HG03378 (cell line): ENCODE results near the gene CLCN4.

Source experiments
- ATAC-seq: cut with Tn5 transposase; IDR thresholded peaks from one replicate; pipeline ENCODE4 v1.9.1; 2021; ENCODE audit warnings: mild to moderate bottlenecking, moderate library complexity; ENCODE audit not compliant: unreplicated experiment

CLCN4 gene

DNA sequence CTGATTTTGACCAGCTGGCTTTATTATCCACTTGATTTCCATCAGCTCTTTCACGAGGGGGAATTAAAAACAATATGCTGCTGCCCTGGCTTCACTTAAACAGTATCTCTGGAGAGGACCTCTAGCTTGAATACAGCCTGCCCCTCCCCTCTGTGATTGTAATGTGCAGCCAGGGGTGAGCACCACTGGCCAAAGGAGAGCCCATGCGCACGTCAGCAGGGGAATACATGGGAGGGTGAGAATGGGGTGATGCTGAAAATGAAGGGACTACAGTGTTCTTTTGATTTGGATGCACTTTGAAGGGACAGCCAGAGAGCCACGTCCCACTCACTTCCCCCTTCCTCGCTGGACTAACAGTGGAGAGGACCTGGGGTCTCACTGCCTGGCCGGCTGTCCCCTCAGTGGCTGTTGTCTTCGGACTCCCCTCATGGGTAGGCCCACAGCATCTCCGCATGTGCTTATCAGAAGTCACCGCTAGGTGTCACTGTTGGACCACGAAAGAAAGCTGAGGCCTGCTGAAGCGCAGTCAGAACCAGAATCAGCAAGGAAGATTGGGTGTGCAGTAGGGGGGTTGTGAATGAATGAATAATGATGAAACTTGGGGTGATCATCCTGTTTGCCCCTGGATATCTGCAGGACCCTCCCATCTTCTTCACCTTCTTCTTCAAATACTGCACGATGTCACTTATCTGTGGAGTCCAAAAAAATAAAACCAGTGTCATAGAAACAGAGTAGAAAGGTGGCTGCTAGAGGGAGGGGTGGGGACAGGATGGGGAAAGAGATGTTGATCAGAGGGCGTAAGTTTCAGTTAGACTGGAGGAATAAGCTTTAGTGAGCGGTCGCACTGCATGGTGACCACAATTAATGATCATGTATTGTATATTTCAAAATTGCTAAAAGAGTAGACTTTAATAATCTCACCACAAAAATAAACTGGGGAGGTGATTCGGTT, 32.8 kb downstream of the CLCN4 start:
- ATAC-seq = peak; percentile 89

DNA sequence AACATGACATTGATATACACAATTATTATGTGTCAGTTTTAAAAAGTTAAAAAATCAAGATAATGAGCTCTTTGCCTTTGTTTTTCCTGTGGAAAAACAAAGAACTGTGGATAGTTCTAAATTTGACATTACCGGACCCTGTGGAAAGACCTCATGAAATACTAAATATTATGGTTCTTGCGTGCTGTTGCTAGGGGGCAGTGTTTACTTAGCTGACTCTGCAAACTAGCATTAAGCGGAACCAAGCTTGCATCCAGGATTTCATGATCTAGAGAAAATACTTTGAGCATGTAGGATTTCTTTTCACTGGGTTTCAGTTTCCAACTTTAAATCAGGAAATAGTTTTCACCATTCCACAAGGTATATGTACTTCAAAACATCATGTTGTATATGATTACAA, 33.6 kb downstream of the CLCN4 start:
- no peak for ATAC-seq

DNA sequence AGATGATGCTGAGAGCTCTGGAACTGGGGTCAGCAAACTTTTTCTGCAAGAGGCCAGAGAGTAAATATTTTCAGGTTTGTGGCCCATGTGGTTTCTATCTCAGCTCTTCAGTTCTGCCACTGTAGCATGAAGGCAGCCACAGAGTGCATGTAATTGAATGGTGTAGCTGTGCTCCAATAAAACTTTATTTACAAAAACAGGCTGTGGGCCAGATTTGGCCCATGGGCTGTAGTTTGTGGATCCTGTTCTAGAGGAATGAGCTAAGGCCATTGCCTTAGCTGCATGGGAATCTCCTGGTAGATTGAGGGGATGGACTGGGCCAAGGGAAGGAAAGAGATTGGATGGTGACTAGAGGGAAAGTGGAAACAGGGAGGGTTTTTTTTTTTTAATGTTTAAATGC, 36.8 kb downstream of the CLCN4 start:
- no peak for ATAC-seq

GRCh38 chrX:10195425-10195824, 38.6 kb downstream of the CLCN4 start:
- ATAC-seq = no peak

- no peak for ATAC-seq
These were observed 39.2 kb downstream of the CLCN4 start for GRCh38 chrX:10195947-10196346.

- no peak for ATAC-seq
These were observed 40.8 kb downstream of the CLCN4 start for GRCh38 chrX:10197279-10198210.

GRCh38 chrX:10198254-10198653, 41.5 kb downstream of the CLCN4 start:
- ATAC-seq = no peak

DNA sequence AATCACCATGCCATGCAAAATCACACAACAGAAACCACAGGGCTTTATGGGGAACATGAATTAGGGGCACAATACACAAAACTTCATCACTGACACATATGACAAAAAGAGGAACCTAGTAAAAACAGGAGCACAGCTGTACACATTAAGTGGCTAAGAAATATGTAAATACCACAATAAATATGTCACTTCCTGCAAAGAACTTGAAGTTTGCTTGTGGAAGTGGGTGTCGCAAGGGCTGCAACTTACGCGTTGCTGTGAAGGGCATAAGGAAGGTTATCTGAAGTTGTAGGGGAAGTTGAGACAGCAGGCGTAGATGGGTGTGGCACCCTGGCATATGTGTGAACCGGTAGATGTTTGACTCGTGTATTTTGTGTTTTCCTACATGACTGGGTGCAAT, 42.4 kb downstream of the CLCN4 start:
- ATAC-seq = peak; percentile 87

GRCh38 chrX:10203617-10204016, 46.8 kb downstream of the CLCN4 start:
- ATAC-seq = no peak

DNA sequence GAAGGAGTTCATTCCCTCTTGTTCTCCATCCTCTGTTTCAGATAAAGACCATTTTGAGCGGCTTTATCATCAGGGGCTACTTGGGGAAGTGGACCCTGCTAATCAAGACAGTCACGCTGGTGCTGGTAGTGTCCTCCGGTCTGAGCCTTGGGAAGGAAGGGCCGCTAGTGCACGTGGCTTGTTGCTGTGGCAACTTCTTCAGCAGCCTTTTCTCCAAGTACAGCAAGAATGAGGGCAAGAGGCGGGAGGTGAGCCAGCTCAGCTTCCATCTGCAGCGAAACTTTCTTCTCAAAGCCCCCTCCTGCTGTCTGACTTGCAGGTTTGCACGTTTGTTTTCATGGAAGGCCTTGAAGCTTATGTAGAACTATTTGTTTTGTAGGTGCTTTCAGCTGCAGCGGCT, 49.5 kb downstream of the CLCN4 start:
- no peak for ATAC-seq

GRCh38 chrX:10208281-10208856, 51.6 kb downstream of the CLCN4 start:
- no peak for ATAC-seq

DNA sequence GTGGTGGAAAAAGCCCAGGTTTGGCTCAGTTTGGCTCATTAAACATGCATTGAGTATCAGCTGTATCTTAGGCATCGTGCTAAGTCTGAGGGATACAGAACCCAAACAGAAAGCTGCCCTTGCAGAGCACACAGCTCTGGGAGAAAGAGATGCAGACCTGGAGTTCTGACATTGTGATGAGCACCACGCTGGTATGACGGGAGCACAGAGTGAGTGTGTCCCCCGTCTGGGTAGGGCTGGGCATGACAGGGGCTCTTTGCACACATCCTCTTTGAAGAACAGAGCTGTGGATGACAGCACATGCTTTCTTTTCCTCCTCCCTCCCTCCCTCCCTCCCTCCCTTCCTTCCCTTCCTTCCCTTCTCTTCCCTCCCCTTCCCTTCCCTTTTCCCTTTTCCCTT, 52.2 kb downstream of the CLCN4 start:
- ATAC-seq = no peak

- ATAC-seq = no peak
These were observed 55.6 kb downstream of the CLCN4 start for GRCh38 chrX:10212395-10212794.

DNA sequence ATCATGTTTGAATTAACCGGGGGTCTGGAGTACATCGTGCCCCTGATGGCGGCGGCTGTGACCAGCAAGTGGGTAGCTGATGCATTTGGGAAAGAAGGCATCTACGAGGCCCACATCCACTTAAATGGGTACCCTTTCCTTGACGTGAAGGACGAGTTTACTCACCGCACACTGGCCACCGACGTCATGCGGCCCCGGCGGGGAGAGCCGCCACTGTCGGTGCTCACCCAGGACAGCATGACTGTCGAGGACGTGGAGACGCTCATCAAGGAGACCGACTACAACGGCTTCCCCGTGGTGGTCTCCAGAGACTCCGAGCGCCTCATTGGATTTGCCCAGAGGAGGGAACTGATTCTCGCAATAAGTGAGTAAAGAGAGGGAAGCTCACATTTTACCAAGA, 56.9 kb downstream of the CLCN4 start:
- no peak for ATAC-seq

DNA sequence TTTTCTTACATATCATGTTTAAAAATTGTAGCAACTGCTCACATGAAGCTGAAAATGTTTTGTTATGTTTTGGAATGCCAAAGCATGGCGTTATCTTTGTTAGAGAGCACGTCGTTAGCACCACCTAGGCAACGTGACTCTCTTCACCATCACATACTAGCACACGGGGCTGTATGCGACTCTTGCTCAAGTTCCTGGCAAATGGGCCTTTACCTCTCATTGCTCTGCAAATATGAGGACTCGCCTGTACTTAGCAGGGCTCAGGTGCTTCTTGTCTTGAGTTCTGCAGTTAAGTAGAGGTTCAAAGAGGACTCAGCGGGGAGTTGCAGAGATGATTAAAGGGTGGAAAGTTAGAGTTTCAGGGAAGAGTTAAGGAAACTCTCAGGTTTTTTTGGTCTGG, 59.4 kb downstream of the CLCN4 start:
- ATAC-seq = no peak

DNA sequence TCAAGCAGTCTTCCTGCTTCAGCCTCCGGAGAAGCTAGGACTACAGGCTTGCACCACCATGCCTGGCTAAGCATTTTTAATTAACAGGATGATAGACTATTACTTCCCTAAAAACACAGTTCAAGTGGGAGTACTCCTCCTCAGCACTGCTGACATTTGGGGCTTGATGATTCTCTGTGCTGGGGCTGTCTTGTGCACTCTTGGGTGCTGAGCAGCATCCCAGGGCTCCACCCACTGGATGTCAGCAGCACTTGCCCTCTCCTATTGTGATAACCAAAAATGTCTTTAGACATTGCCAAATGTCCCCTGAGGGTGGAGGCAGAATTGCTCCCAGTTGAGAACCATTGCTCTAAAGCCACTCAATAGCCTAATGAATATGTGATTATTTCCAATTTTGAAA, 60.4 kb downstream of the CLCN4 start:
- no peak for ATAC-seq

- ATAC-seq = no peak
These were observed 64.9 kb downstream of the CLCN4 start for GRCh38 chrX:10221651-10222050.

DNA sequence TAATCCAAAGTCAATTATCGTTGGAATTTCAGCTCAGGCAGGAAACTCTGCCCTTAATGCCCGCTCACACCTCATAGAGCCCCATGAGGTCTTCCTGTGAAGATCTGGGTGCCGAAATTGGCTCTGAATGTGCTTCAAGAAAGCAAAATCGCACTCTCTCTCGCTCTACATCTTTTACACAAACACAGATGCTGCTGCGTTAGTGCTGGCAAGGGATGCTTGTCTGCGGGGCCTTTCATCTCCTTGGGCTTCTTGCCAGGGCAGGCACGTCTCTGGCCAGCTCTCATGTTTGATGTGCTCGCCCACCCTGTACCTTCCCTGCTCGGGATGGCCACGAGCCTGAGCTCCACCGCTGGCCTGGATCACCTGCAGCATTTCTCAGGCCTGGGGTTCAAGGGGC, 66.5 kb downstream of the CLCN4 start:
- ATAC-seq = no peak

GRCh38 chrX:10223781-10224180, 67.0 kb downstream of the CLCN4 start:
- no peak for ATAC-seq

DNA sequence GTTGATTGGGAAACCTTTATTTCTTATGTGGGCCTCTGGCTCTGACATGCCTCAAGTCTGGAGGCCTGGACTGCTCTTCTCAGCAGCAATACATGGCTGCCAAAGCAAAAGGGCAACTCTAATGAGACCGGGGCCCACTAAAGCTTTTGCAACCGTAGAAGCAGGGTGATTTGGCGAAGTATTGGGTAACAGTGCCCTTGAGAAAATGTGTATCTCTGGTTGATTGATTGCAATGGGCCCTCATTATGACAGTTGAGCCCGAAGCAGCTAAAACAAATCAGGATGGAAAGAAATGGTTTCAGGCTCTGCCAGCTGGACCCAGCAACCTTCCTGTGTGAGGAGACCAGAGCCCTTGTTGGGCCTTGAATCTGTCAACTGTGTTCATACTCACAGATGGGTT, 73.4 kb downstream of the CLCN4 start:
- no peak for ATAC-seq

DNA sequence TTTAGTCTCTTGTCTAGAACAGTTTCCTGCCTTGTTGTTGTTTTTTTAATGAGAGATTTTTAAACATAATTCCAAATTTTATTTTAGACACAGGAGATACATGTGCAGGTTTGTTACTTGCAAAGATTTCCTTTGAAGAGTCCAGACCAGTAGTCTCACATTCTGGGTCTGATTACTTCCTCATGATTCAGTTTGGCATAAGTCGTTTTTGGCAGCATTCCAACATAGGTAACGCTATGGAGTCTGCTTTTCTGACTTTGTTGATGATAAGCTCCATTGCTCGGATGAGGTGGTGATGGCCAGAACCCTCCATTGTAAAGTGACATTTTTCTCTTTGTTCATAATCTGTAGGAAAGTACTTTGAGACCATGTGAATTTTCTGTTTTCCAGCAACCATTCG, 74.7 kb downstream of the CLCN4 start:
- no peak for ATAC-seq
